ENCODE data around the gene GABRR1.

Gene GABRR1

DNA sequence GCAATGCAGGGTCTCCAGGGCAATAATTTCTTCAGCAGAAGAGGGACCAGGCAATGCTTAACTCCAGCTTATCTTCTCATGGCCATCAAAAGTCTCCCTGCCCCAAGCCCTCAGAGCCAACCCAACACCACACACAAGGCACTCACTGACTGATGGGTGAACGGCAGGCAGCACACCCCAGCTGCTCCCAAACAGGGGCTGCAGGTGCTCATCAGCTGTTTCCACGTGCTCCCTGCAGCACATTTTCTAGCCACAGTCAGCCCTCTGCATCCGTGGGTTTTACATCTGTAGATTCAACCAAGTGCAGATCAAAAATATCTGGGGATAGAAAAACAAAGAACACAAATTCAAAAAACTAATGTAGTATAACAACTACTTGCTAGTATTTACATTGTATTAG lies 4.0 kb upstream of the GABRR1 start:
- H3K4me3 ChIP-seq (ENCODE audit: low read depth, low read length): no peak overlapping the region
- TF ChIP-seq, protein P1, sequence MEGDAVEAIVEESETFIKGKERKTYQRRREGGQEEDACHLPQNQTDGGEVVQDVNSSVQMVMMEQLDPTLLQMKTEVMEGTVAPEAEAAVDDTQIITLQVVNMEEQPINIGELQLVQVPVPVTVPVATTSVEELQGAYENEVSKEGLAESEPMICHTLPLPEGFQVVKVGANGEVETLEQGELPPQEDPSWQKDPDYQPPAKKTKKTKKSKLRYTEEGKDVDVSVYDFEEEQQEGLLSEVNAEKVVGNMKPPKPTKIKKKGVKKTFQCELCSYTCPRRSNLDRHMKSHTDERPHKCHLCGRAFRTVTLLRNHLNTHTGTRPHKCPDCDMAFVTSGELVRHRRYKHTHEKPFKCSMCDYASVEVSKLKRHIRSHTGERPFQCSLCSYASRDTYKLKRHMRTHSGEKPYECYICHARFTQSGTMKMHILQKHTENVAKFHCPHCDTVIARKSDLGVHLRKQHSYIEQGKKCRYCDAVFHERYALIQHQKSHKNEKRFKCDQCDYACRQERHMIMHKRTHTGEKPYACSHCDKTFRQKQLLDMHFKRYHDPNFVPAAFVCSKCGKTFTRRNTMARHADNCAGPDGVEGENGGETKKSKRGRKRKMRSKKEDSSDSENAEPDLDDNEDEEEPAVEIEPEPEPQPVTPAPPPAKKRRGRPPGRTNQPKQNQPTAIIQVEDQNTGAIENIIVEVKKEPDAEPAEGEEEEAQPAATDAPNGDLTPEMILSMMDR (IDR thresholded peaks at IDR 0.05; ENCODE audit: borderline replicate concordance, insufficient read depth, low read depth, low read length): no peak

DNA sequence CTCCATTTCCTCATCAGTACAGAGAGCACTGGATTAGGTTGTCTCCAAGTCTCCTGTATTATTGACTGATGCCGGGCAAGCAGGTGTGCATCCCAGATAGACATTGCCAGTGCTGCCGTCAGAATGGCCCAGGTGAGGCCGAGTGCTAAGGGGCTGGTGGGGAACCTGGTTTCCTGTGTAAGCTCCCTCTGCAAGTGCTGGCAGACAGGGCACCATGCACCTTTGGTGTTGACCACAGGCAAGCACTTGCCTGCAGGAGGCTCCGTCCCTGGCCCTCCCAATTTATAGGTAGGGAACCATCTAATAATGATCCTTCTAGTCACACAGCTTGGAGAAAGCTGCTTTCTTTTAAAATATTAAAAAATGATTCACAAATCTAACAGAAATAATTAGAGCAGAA lies 747 bp downstream of the GABRR1 start:
- no peak overlapping the region for H3K4me3 ChIP-seq (ENCODE audit: low read depth, low read length)
- TF ChIP-seq, protein P1 (IDR thresholded peaks at IDR 0.05; ENCODE audit: borderline replicate concordance, insufficient read depth, low read depth, low read length): no peak

DNA sequence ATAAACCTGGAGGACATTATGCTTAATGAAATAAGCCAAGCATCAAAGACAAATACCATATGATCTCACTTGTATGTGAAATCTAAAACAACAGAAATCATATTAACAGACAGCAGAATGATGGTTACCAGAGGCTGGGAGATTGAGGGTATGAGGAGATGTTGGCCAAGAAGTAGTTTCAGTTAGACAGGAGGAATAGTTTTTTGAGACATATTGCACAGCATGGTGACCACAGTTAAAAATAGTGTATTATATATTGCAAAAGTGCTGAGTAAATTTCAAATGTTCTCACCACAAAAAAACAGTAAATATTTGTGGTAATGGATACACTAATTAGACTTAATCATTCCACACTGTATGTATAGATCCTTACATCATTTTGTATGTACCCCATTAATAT lies 1.8 kb downstream of the GABRR1 start:
- TF ChIP-seq, protein P1 (IDR thresholded peaks at IDR 0.05; ENCODE audit: borderline replicate concordance, insufficient read depth, low read depth, low read length): no peak
- no peak overlapping the region for H3K4me3 ChIP-seq (ENCODE audit: low read depth, low read length)

DNA sequence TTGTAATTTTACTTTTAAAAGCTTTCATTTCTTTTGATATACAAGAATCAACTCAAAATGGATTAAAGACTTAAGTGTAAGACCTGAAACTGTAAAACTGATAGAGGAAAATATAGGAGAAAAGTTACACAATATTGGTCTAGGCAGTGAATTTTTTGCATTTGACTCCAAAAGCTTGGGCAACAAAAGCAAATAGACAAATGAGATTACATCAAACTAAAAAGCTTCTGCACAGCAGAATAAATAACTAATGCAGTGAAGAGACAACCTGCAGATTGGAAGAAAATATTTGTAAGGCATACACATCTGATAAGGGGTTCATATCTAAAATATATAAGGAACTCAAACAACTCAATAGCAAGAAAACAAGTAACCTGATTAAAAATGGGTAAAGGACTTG lies 3.0 kb downstream of the GABRR1 start:
- H3K4me3 ChIP-seq (ENCODE audit: low read depth, low read length): no peak overlapping the region
- TF ChIP-seq, protein P1 (IDR thresholded peaks at IDR 0.05; ENCODE audit: borderline replicate concordance, insufficient read depth, low read depth, low read length): no peak

DNA sequence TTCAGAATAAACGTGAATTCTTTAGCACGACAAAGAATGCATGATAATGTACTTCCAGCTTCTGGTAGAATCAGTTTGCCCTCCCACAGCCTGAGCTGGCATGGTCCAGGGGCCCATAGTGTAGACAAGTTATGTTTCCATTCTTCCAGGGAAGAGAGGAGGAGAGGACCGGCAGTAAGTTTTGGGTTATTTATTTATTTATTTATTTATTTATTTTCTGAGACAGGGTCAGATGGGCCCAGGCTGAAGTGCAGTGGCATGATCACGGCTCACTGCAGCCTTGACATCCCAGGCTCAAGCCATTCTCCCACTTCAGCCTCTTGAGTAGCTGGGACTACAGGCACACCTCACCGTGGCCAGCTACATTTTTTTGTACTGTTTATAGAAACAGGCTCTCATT lies 4.7 kb downstream of the GABRR1 start:
- TF ChIP-seq, protein P1 (IDR thresholded peaks at IDR 0.05; ENCODE audit: borderline replicate concordance, insufficient read depth, low read depth, low read length): no peak
- H3K4me3 ChIP-seq (ENCODE audit: low read depth, low read length): no peak overlapping the region

DNA sequence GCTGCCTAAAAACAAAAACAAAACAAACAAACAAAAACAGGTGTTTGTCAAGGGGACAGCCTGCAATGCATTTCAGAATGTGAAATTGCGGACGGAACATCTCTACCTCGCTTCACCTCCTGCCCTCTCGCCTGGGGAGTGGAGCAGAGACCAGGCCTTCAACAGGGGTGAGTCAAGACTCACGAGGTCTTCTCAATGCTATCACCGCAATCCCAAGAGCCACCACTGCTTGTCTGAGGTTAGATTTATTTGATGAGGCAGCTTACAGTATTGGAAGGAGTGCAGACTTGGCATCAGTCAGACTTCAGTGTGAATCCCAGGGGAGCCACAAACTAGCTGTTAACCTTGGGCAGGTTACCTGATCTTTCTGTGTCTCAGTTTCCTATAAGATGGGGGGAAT lies 7.7 kb downstream of the GABRR1 start:
- TF ChIP-seq, protein P1 (IDR thresholded peaks at IDR 0.05; ENCODE audit: borderline replicate concordance, insufficient read depth, low read depth, low read length): no peak

DNA sequence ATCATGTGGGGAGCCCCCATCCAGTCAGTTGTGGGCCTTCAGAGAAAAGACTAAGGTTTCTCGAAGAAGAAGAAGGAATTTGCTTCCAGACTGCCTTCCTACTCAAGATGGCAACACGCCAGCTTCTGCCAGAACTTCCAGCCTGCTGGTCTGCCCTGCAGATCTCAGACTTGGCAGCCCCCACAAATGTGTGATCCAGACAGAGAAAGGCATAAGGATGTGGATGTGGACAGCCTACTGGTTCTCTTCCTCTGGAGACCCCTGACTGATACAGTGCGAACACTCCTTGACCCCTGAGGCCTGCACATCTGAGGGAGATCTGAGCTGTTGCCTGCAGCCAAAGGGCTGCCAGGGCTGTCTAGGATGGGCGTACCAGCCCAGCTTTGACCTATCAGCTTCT lies 8.6 kb downstream of the GABRR1 start:
- H3K4me3 ChIP-seq (ENCODE audit: low read depth, low read length): no peak overlapping the region
- TF ChIP-seq, protein P1 (IDR thresholded peaks at IDR 0.05; ENCODE audit: borderline replicate concordance, insufficient read depth, low read depth, low read length): no peak

More for the DNA sequence above, 7.7 kb downstream of the GABRR1 start:
- no peak overlapping the region for H3K4me3 ChIP-seq (ENCODE audit: low read depth, low read length)

All from GM12875 (cell line).